DMS53 (cell line): ENCODE results near the gene SLC34A1.

Source experiments
- DNase-seq: peaks from one replicate; lab custom pipeline; 2025; lab: John Stamatoyannopoulos, UW

SLC34A1 gene

GRCh38 chr5:177432143-177432838 lies 48.1 kb downstream of the SLC34A1 start:
- no peak for DNase-seq

GRCh38 chr5:177432839-177433657 lies 48.8 kb downstream of the SLC34A1 start:
- no peak for DNase-seq

- DNase-seq, result no peak
These were observed 49.5 kb downstream of the SLC34A1 start for GRCh38 chr5:177433658-177434217.

- no peak for DNase-seq
These were observed 50.2 kb downstream of the SLC34A1 start for GRCh38 chr5:177434437-177434836.

- DNase-seq, result no peak
These were observed 50.9 kb downstream of the SLC34A1 start for GRCh38 chr5:177434942-177435738.

- DNase-seq, result no peak
These were observed 51.8 kb downstream of the SLC34A1 start for GRCh38 chr5:177435847-177436536.

- DNase-seq, result no peak
These were observed 53.4 kb downstream of the SLC34A1 start for GRCh38 chr5:177437623-177438022.

GRCh38 chr5:177438468-177438867 lies 54.2 kb downstream of the SLC34A1 start:
- no peak for DNase-seq

- DNase-seq, result no peak
These were observed 55.4 kb downstream of the SLC34A1 start for GRCh38 chr5:177439518-177440053.

- DNase-seq, result no peak
These were observed 56.2 kb downstream of the SLC34A1 start for GRCh38 chr5:177440211-177440989.

GRCh38 chr5:177440990-177441780 lies 57.0 kb downstream of the SLC34A1 start:
- DNase-seq, result no peak

- no peak for DNase-seq
These were observed 58.0 kb downstream of the SLC34A1 start for GRCh38 chr5:177442066-177442826.

- DNase-seq, result no peak
These were observed 59.1 kb downstream of the SLC34A1 start for GRCh38 chr5:177443144-177443983.

GRCh38 chr5:177444106-177445051 lies 60.1 kb downstream of the SLC34A1 start:
- peak; percentile 36 for DNase-seq

- DNase-seq, result peak; percentile 45
These were observed 61.0 kb downstream of the SLC34A1 start for GRCh38 chr5:177445052-177445916.

- DNase-seq, result no peak
These were observed 61.6 kb downstream of the SLC34A1 start for GRCh38 chr5:177445917-177446199.
